AG04450 (cell line): Measurements from ENCODE around the gene HMX3. TPM values are rescaled to one million over a fixed set of nuclear protein-coding genes. Genes with fewer than 3 reads are reported as not detected.

Source experiments
- CTCF ChIA-PET: fragments of 300-600, 350-600 bp; formaldehyde crosslinking; extraction: SDS; loops from one replicate; lab custom pipeline; 2022; ENCODE audit warnings: antibody characterized with exemption, inconsistent platforms; lab: Charles Lee
- POLR2A ChIA-PET: fragments of 350-600 bp; formaldehyde crosslinking; extraction: SDS; loops from one replicate; lab custom pipeline; 2021; ENCODE audit warnings: antibody characterized with exemption, inconsistent platforms; lab: Yijun Ruan, JAX
- DNase-seq: peaks from one replicate; pipeline ENCODE4 v3.0.0-alpha.2; 2011; ENCODE audit warnings: low read depth, low spot score
- H3K27ac ChIP-seq: one replicate; pipeline ENCODE4 v1.5.1; 2012; ENCODE audit warnings: low read depth, low read length, control low read depth
- H3K27me3 ChIP-seq: one replicate; pipeline ENCODE4 v1.6.0; 2012; ENCODE audit warnings: low read length; ENCODE audit not compliant: control insufficient read depth, insufficient read depth
- H3K4me3 ChIP-seq: 2 replicates; pipeline ENCODE4 v1.5.1; 2011; ENCODE audit warnings: mild to moderate bottlenecking, low read depth, low read length, control low read depth
- H3K9me3 ChIP-seq: 2 replicates; pipeline ENCODE4 v1.5.1; 2012; ENCODE audit warnings: low read length; ENCODE audit not compliant: control insufficient read depth, insufficient read depth
- CTCF ChIP-seq: IDR thresholded peaks from 2 replicates; pipeline ENCODE4 v1.5.1; 2011; ENCODE audit warnings: low read depth, low read length, control low read depth, inconsistent platforms
- polyA plus RNA-seq: library from polyadenylated mRNA; depleted of rRNA; stranded (reverse); fragments of >200 nt; gene quantifications from 2 replicates; pipeline ENCODE4 v1.2.3, GENCODE V29; 2011

Gene HMX3
- polyA plus RNA-seq, 1 experiment: not detected

GRCh38 chr10:123143825-123144168 lies 8.0 kb downstream of the HMX3 start:
- H3K27ac ChIP-seq: no peak overlapping the region
- ChIA-PET CTCF (interaction anchor here (0.6 kb wide), 1 partner anchor 10 kb away, joined by 4 read pairs; no protein-coding TSS in a partner anchor), POLR2A (no interaction called here)
- H3K4me3 ChIP-seq: no peak overlapping the region
- DNase-seq: no peak
- H3K9me3 ChIP-seq: peaks cover 5% of the 10 kb centered on the region; the same call in 1 of the 2 replicates
- TF ChIP-seq CTCF: no peak
- peaks cover 99% of the 10 kb centered on the region for H3K27me3 ChIP-seq

- peaks cover 98% of the 10 kb centered on the region for H3K27me3 ChIP-seq
- DNase-seq: no peak
- H3K27ac ChIP-seq: no peak overlapping the region
- POLR2A ChIA-PET: no interaction called here
- TF ChIP-seq CTCF: no peak
- H3K4me3 ChIP-seq: no peak overlapping the region
- CTCF ChIA-PET: interaction anchor here (0.8 to 1.3 kb wide), 2 partner anchors 9 to 12 kb away, joined by 3 to 5 read pairs; partner anchors contain the start of gene BUB3
- H3K9me3 ChIP-seq: peaks cover 5% of the 10 kb centered on the region; the same call in 1 of the 2 replicates
Observed at GRCh38 chr10:123144697-123145541, 9.1 kb downstream of the HMX3 start.

GRCh38 chr10:123145542-123146012 lies 9.8 kb downstream of the HMX3 start:
- Histone ChIP-seq H3K4me3 (no peak overlapping the region), H3K27me3 (peaks cover 98% of the 10 kb centered on the region), H3K27ac (no peak overlapping the region), H3K9me3 (peaks cover 5% of the 10 kb centered on the region; the same call in 1 of the 2 replicates)
- DNase-seq: no peak
- ChIA-PET POLR2A (no interaction called here), CTCF (interaction anchor here (0.8 to 1.3 kb wide), 2 partner anchors 8 to 12 kb away, joined by 3 to 5 read pairs; partner anchors contain the start of gene BUB3)
- no peak for TF ChIP-seq CTCF

- Histone ChIP-seq H3K9me3 (peaks cover 10% of the 10 kb centered on the region; the same call in 1 of the 2 replicates), H3K4me3 (no peak overlapping the region), H3K27me3 (peaks cover 98% of the 10 kb centered on the region), H3K27ac (peak overlapping the region; percentile 2)
- DNase-seq: no peak
- POLR2A ChIA-PET: no interaction called here
- CTCF ChIA-PET: interaction anchor here (1.3 kb wide), 1 partner anchor 13 kb away, joined by 5 read pairs; no protein-coding TSS in a partner anchor
- no peak for TF ChIP-seq CTCF
Observed at GRCh38 chr10:123146013-123146893, 10.5 kb downstream of the HMX3 start.
